Sciatic nerve (tissue), 2 donors: ENCODE results near the gene MIGA2. TPM values are rescaled to one million over a fixed set of nuclear protein-coding genes. Genes with fewer than 3 reads are reported as not detected.
"Not testable (repeated sequence)": the region's sequence is repeated elsewhere in the genome, so short reads cannot be mapped to it uniquely, and the experiment has no call there.

Source experiments
- ATAC-seq: fragments of 200-7000 bp; cut with Tn5 transposase; one replicate; pipeline ENCODE4 v1.9.1; 2020; ENCODE audit warnings: mild to moderate bottlenecking, moderate library complexity
- DNase-seq: peaks from one replicate; pipeline ENCODE4 v3.0.0-alpha.2; 2020; ENCODE audit warnings: low spot score
- intact Hi-C: fragments of 100-400 bp; cut with DNase I; formaldehyde crosslinking; loops from one replicate; pipeline ENCODE4 v1.14.2; 2022
- total RNA-seq: library from RNA; stranded (reverse); fragmentation: NEBNext Ultra II Directional; extraction: Animal tissue kit (Norgen Biotek cat#: 25700); gene quantifications from one replicate; pipeline ENCODE4 v1.2.1, GENCODE V29; 2021
- donor health status: DM: no; HTN: no; CAD: no.
- donor health status: DM: no; HTN: no; CAD: no.

The MIGA2 gene
- total RNA-seq, 1 donor from 2014 or later, result 25.5 TPM

- ATAC-seq (no peak), DNase-seq (no peak)
- intact Hi-C loops, result no loop called here
Measured at GRCh38 chr9:129032541-129033159, 3.8 kb upstream of the MIGA2 start.

DNA sequence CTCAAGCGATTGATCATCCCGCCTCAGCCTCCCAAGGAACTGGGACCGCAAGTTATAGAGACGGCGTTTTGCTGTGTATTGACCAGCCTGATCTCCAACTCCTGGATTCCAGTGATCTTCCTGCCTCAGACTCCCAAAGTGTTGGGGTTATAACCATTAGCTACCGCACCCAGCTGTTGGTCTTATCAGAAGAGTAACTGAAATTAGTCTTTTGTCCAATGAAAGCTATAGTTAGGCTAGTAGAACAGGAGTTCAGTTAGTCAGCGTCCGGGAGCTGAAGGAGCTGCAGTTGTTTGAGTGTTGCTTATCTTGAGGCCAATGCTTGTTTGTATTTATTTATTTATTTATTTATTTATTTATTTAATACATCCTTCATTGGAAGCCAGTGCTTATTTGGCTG, 3.2 kb upstream of the MIGA2 start:
- DNase-seq (no peak), ATAC-seq (no peak)
- intact Hi-C loops, result no loop called here

GRCh38 chr9:129035838-129036237, 588 bp upstream of the MIGA2 start:
- intact Hi-C loops, DNase-seq: not testable (repeated sequence)
- ATAC-seq, result peak; percentile 1

DNA sequence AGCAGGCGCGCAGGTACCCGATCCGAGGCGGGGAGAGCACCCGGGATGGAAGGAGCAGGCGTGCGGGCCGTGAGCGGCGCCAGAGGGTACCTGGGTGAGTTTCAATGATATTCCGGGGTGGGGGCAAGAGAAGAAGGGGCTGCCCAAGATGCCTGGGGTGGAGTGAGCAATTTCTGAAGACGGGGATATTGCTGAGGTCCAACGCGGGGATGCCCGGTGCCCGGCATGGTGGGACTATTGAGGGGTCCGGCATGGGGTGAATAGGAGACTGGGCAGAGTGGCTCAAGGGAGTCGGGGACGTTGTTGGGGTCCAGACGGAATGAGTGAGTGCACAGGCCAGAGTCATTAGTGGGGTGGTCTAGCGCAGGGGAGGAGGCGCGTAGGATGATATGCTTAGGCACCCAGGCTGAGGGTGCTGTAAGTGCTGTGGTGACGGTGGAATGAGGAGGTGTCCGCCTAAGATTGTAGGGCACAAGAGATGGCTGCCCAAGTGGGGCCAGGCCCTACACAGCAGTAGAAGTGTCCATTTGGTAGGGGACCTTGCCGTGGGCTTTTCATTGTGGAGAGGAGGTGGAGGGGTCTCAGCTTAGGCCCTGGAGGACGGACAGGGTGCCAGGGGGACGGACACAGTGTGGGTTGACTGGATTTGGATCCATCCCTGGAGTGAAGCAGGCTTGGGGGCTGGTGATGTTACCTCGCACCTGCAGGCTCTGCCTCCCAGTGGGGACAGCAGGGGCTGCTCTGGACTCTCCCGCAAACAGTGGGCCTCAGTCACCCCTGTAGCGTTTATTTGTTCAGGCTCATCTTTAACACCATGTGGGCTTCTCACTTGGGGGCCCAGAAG, 719 bp downstream of the MIGA2 start:
- DNase-seq, result no peak
- intact Hi-C loops, result no loop called here
- ATAC-seq, result no peak

GRCh38 chr9:129037767-129038098, 1.3 kb downstream of the MIGA2 start:
- no peak for DNase-seq
- intact Hi-C loops, result no loop called here
- no peak for ATAC-seq

DNA sequence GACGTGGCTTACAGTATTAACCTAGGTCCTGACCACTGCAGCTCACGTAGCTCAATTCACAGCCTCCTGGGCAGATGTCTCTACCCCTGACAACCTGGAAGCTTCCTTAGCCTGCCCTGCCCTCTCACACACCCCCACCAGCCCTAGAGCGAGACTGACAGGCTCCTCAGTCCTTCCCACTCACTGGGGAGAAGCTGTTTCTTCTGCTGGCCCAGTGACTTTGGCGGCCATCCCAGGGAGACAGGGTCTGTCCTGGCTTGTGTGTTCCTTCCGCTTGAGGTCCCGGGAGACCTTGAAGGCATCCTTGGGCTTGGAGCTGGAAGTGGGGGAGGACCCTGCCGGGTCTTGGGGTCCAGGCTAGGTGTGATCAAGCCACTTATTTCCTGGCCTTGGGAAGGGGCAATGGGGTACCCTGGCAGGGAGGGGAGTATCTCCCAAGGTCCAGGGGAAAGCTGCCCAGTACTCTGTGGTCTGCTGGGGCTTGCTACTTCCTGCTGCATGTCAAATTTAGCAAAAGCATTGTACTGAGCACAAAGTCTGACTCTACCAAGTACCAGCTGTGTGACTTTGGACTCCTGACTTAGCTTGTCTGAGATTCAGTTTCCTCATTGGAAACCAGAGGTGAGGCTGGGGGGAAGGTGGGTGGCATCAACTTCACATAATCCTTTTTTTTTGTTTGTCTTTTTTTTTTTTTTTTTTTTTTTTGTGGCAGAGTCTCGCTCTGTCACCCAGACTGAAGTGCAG, 1.9 kb downstream of the MIGA2 start:
- DNase-seq, result no peak
- no peak for ATAC-seq
- intact Hi-C loops, result no loop called here

GRCh38 chr9:129040113-129040643, 3.8 kb downstream of the MIGA2 start:
- intact Hi-C loops, result no loop called here
- ATAC-seq (no peak), DNase-seq (no peak)

- DNase-seq, result no peak
- no peak for ATAC-seq
- intact Hi-C loops, result no loop called here
Measured at GRCh38 chr9:129042016-129042415, 5.6 kb downstream of the MIGA2 start.

DNA sequence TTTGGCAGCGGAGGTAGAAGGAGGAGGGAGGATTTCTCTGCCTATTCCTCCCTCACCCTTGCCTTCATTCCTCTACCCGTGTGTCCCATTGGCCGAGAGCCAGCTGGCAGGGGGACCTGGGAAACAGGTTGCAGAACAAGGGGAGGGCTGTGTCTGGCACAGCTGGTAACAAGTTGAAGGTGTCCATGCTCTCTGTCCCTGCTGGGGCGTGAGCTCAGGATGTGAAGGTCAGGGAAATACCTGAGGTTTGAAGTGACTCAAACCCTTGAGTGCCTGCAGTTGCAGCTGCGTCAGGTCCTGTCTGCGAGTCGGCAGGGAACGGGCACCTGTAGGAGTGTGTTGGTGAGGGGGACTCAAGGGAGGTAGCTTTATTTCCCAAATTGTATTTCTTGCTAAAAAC, 16.2 kb downstream of the MIGA2 start:
- no peak for DNase-seq
- intact Hi-C loops, result no loop called here
- ATAC-seq, result no peak

DNA sequence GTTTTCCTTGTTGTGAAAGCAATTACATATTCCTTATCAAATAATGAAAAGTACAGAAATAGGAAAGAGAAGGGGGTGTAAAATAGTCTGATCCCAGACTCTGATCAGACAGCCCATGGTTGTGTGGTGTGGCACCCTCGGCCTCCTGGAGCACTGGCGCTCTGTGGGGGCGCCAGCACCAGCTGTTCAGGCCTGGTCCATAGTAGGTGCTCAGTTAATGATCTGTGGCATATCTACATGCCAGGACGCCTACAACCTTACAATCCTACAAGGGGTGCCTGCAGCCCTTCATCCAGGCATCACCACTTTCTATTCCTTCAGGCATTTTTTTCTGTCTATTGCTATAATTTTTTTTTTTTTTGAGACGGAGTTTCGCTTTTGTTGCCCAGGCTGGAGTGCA, 16.6 kb downstream of the MIGA2 start:
- DNase-seq, result no peak
- intact Hi-C loops, result no loop called here
- no peak for ATAC-seq

DNA sequence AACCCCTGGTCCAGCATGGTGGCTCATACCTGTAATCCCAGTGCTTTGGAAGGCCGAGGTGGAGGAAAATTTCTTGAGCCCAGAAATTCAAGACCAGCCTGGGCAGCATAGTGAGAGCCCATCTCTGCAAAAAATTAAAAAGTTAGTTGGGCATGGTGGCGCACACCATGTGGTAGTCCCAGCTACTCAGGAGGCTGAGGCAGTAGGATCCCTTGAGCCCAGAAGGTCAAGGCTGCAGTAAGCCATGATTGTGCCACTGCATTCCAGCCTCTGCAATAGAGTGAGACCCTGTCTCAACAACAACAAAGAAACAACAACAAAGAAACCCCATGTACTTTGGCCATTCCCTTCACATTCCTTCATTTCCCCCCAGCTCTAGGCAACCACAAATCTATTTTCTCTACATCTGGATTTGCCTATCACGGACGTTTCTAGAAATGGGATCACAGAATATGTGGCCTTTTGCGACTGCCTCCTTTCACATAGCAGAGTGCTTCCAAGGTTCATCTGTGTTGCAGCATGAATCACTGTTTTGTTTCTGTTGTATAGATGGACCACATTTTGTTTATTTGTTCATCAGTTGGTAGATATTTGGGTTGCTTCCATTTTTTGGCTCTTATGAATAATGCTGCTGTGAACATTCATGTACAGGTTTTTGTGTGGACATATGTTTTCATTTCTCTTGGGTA, 17.9 kb downstream of the MIGA2 start:
- DNase-seq (no peak), ATAC-seq (no peak)
- intact Hi-C loops, result no loop called here

GRCh38 chr9:129058965-129059795, 22.8 kb downstream of the MIGA2 start:
- DNase-seq (no peak), ATAC-seq (no peak)
- intact Hi-C loops, result no loop called here

GRCh38 chr9:129059796-129060785, 23.7 kb downstream of the MIGA2 start:
- intact Hi-C loops, result no loop called here
- ATAC-seq, result no peak
- DNase-seq, result no peak

- ATAC-seq (no peak), DNase-seq (no peak)
- intact Hi-C loops, result no loop called here
Measured at GRCh38 chr9:129060991-129061390, 24.6 kb downstream of the MIGA2 start.

- intact Hi-C loops, result no loop called here
Measured at GRCh38 chr9:129063061-129063460, 26.6 kb downstream of the MIGA2 start.

GRCh38 chr9:129064499-129064908, 28.1 kb downstream of the MIGA2 start:
- ATAC-seq (no peak), DNase-seq (no peak)
- intact Hi-C loops, result no loop called here

More at GRCh38 chr9:129063061-129063460, 26.6 kb downstream of the MIGA2 start:
- DNase-seq, result no peak
- ATAC-seq, result no peak

- intact Hi-C loops, result no loop called here
- DNase-seq (no peak), ATAC-seq (no peak)
Measured at GRCh38 chr9:129068110-129068509, 31.7 kb downstream of the MIGA2 start.
